PFSK-1 (cell line): ENCODE data around the gene SLC26A8.

Experiments used
- FOXP2 ChIP-seq: optimal IDR thresholded peaks from 2 replicates; pipeline ENCODE3; 2011; ENCODE audit warnings: borderline replicate concordance, control low read depth, inconsistent platforms; ENCODE audit not compliant: insufficient read depth; ENCODE audit errors: extremely low read length, extremely low read depth
- POLR2AphosphoS5 ChIP-seq: IDR thresholded peaks from 2 replicates; pipeline ENCODE4 v1.6.1; 2012; ENCODE audit warnings: low read depth, mild to moderate bottlenecking, control low read depth, low read length, moderate library complexity
- SIN3A ChIP-seq: IDR thresholded peaks from 2 replicates; pipeline ENCODE4 v1.6.1; 2012; ENCODE audit warnings: mild to moderate bottlenecking, low read length, moderate library complexity, borderline replicate concordance; ENCODE audit not compliant: insufficient read depth
- TAF1 ChIP-seq: IDR thresholded peaks from 2 replicates; pipeline ENCODE4 v1.6.1; 2012; ENCODE audit warnings: low read length, control low read depth, borderline replicate concordance; ENCODE audit not compliant: insufficient read depth
- TF ChIP-seq, protein P1 (sequence below), 2 experiments: IDR thresholded peaks; 2 replicates each; pipeline versions ENCODE4 v1.6.1 to v1.8.0; 2011 to 2012; ENCODE audit warnings: low read depth in 2 of 2, low read length in 2 of 2, control low read depth in 1 of 2, inconsistent platforms in 1 of 2, mild to moderate bottlenecking in 1 of 2, moderate library complexity in 1 of 2; ENCODE audit not compliant: insufficient read depth in 1 of 2

Gene SLC26A8

DNA sequence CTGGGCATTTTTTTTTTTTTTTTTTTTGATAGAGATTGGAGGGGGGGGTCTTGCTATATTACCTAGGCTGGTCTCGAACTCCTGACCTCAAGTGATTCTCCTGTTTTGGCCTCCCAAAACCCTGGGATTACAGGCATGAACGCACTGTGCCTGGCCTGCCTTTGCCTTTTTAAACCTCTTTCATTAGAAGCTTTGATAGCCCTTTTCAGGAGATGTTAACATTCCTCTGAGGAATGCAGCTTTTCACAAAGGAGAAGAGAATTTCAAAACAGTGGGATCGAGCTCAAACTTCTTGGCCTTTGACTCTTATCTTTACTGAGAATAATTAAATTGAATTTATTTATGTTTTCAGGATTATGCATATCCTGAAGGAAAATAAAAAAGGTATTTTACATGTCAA, 31.3 kb downstream of the SLC26A8 start:
- TF ChIP-seq FOXP2 (no peak), POLR2AphosphoS5 (no peak), SIN3A (no peak), TAF1 (no peak)
- TF ChIP-seq, protein P1, sequence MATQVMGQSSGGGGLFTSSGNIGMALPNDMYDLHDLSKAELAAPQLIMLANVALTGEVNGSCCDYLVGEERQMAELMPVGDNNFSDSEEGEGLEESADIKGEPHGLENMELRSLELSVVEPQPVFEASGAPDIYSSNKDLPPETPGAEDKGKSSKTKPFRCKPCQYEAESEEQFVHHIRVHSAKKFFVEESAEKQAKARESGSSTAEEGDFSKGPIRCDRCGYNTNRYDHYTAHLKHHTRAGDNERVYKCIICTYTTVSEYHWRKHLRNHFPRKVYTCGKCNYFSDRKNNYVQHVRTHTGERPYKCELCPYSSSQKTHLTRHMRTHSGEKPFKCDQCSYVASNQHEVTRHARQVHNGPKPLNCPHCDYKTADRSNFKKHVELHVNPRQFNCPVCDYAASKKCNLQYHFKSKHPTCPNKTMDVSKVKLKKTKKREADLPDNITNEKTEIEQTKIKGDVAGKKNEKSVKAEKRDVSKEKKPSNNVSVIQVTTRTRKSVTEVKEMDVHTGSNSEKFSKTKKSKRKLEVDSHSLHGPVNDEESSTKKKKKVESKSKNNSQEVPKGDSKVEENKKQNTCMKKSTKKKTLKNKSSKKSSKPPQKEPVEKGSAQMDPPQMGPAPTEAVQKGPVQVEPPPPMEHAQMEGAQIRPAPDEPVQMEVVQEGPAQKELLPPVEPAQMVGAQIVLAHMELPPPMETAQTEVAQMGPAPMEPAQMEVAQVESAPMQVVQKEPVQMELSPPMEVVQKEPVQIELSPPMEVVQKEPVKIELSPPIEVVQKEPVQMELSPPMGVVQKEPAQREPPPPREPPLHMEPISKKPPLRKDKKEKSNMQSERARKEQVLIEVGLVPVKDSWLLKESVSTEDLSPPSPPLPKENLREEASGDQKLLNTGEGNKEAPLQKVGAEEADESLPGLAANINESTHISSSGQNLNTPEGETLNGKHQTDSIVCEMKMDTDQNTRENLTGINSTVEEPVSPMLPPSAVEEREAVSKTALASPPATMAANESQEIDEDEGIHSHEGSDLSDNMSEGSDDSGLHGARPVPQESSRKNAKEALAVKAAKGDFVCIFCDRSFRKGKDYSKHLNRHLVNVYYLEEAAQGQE (IDR thresholded peaks at IDR 0.05; ENCODE audit: insufficient read depth in 1 of 2, low read depth in 2 of 2, low read length in 2 of 2): no peak

DNA sequence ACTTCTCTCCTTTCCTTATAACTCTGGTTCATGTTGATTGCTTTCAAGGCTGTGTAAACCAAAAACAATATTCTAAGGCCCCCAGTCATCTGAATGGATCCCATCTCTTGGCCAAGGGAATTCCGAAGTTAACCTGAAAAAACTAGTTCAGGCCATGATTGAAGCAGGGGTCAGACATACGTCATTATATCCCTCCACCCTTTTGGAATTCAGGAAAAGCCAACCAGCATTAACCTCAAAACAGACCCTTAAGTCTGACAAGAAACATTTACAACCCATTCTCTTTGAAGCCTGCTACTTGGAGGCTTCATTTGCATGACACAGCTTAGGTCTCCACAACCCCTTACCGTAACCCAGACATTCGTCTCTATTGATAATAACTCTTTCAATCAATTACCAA, 39.7 kb downstream of the SLC26A8 start:
- TF ChIP-seq POLR2AphosphoS5 (no peak), SIN3A (no peak), FOXP2 (no peak), TAF1 (no peak)
- TF ChIP-seq, protein P1 (IDR thresholded peaks at IDR 0.05; ENCODE audit: insufficient read depth in 1 of 2, low read depth in 2 of 2, low read length in 2 of 2): no peak

DNA sequence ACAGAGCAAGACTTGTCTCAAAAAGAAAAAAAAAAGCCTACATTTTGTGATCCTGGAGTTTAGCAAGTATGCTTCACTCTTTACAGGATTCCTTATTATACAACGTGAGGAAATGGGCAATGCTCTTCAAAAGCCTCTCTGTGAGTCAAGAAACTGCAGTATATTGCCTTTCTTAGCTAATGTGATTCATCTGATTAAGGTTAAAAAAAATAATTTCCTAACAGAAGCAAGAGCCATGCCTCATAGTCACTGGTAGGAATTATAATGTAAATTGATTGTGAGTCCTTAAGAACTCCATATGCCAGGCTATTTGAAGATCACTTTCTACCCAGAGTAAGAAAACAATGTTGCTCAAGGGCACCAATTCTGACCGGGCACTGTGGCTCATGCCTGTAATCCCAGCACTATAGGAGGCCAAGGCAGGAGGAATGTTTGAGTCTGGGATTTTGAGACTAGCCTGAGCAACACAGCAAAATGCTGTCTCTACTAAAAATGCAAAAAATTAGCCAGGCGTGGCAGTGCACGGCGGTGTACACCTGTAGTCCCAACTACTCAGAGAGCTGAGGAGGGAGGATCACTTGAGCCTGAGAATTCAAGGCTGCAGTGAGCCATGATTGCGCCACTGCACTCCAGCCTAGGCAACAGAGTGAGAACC, 43.3 kb downstream of the SLC26A8 start:
- TF ChIP-seq POLR2AphosphoS5 (no peak), FOXP2 (no peak), TAF1 (no peak), SIN3A (no peak)
- TF ChIP-seq, protein P1 (IDR thresholded peaks at IDR 0.05; ENCODE audit: insufficient read depth in 1 of 2, low read depth in 2 of 2, low read length in 2 of 2): no peak

DNA sequence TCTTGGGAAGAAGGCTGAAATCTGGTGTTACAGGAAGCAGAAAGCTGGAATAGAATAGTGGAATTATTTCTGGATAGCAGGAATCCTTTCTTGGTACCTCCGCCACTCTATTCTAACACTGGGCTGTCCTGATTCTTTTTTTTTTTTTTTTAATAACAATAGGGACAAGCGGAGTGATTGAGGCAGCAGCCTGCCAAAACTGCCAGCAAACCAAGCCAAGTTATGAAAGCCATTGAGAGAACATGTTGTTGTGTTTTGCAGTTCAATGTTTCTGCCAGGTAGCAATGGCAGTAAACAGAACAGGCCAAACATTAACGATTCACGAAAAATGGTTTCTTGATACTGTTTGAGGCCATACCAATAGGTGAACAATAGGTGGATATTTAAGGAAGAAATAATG, 47.1 kb downstream of the SLC26A8 start:
- no peak for TF ChIP-seq POLR2AphosphoS5
- TF ChIP-seq, protein P1 (IDR thresholded peaks at IDR 0.05; ENCODE audit: insufficient read depth in 1 of 2, low read depth in 2 of 2, low read length in 2 of 2): no peak
- TF ChIP-seq SIN3A: no peak
- TF ChIP-seq FOXP2: no peak

DNA sequence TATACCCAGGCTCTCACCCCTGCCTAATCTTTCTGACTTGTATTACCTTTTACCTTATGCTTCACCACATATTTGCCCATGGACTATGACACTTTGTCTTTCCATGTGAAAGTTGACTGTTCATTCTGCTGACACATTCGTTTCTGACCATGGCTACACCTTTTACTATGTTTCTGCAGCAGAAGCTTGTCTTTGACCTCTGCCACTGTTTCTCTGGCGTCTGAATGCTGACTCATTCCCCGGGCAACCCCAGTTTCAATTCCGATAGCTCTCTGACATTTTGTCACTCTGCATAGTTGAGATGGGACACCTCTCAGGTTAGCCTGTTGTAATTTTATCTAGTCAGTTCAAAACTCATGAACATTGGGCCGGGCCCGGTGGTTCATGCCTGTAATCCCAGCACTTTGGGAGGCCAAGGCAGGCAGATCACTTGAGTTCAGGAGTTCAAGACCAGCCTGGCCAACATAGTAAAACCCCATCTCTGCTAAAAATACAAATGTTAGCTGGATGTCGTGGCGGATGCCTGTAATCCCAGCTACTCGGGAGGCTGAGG, 50.7 kb downstream of the SLC26A8 start:
- TF ChIP-seq POLR2AphosphoS5 (no peak), SIN3A (no peak), FOXP2 (no peak)
